ENCODE results near the gene KCNJ9.
"Not testable (repeated sequence)": the region's sequence is repeated elsewhere in the genome, so short reads cannot be mapped to it uniquely, and the experiment has no call there.

The KCNJ9 gene

GRCh38 chr1:160103658-160104408, 22.5 kb downstream of the KCNJ9 start:
- DNase-seq (ENCODE audit: low spot score) = no peak

DNA sequence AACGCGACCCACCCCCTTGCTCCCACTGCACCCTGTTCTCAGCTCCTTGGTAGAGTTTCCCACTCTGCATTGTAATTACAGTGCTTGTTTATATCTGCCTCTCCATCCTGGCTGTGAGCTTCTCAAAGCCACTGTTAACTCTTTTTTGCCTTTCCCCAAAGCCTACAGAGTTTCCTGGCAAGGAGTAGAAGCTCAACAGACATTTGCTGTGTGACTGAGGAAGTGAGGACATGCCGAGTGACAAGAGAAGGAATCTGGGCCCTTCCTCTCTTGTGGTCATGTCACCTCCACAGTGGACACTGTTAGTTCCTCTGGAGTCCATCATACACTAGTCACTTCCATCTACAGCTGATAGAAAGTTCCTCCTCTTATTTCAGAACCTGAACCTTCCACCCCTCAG, 23.1 kb downstream of the KCNJ9 start:
- no peak for DNase-seq (ENCODE audit: low spot score)

DNA sequence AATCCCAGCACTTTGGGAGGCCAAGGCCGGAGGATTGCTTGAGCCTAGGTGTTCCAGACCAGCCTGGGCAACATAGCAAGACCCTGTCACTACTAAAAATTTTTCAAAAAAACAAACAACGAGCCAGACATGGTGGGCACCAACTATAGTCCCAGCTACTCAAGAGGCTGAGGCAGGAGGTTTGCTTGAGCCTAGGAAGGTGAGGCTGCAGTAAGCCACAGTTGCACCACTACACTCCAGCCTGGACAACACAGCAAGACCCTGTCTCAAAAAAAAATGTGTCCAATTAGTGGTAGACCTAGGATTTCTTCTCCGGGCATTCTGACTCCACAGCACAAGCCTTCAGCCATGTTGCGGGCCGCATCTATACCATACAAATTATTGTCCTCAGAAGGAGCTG, 23.8 kb downstream of the KCNJ9 start:
- DNase-seq (ENCODE audit: low spot score) = no peak

DNA sequence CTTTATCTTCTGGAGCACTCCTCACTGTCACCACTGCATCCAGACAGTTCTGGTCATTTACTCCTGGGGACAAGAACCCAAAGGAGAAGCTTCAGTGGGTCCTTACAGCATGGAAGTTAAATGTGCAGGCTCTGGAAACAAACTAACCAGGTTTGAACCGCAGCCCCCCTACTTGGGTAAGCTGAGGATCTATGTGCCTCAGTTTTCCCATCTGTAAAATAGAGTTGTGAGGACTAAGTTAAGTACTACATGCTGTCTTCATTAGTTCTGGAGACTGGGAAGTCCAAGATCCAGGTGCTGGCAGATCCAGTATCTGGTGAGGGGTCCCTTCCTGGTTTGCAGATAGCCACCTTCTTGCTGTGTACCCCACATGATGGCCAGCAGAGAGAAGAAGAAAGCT, 26.2 kb downstream of the KCNJ9 start:
- no peak for DNase-seq (ENCODE audit: low spot score)

- DNase-seq (ENCODE audit: low spot score) = no peak
Measured at GRCh38 chr1:160108888-160109662, 27.7 kb downstream of the KCNJ9 start.

- no peak for DNase-seq (ENCODE audit: low spot score)
Measured at GRCh38 chr1:160109686-160110085, 28.3 kb downstream of the KCNJ9 start.

DNA sequence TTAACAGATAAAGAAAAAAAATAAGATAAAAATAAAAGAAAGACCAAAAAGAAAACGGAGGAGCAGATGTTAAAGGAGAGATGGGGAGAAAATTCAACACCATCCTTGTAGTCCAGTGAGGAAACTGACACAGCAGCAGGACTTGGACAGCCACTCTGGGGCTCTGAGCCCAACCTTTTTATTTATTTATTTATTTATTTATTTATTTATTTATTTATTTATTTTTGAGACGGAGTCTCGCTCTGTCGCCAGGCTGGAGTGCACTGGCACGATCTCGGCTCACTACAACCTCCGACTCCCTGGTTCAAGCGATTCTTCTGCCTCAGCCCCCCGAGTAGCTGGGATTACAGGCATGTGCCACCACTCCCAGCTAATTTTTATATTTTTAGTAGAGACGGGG, 30.1 kb downstream of the KCNJ9 start:
- DNase-seq (ENCODE audit: low spot score) = not testable (repeated sequence)

GRCh38 chr1:160112357-160112756, 31.0 kb downstream of the KCNJ9 start:
- no peak for DNase-seq (ENCODE audit: low spot score)

GRCh38 chr1:160113407-160113806, 32.1 kb downstream of the KCNJ9 start:
- no peak for DNase-seq (ENCODE audit: low spot score)

- no peak for DNase-seq (ENCODE audit: low spot score)
Measured at GRCh38 chr1:160114085-160114484, 32.7 kb downstream of the KCNJ9 start.

GRCh38 chr1:160115545-160116282, 34.4 kb downstream of the KCNJ9 start, which contains the start of gene ATP1A2:
ATP1A2 (plus strand) TSS chr1:160115759; CDS start chr1:160115862, 103 bp downstream.
- DNase-seq (ENCODE audit: low spot score) = no peak

DNA sequence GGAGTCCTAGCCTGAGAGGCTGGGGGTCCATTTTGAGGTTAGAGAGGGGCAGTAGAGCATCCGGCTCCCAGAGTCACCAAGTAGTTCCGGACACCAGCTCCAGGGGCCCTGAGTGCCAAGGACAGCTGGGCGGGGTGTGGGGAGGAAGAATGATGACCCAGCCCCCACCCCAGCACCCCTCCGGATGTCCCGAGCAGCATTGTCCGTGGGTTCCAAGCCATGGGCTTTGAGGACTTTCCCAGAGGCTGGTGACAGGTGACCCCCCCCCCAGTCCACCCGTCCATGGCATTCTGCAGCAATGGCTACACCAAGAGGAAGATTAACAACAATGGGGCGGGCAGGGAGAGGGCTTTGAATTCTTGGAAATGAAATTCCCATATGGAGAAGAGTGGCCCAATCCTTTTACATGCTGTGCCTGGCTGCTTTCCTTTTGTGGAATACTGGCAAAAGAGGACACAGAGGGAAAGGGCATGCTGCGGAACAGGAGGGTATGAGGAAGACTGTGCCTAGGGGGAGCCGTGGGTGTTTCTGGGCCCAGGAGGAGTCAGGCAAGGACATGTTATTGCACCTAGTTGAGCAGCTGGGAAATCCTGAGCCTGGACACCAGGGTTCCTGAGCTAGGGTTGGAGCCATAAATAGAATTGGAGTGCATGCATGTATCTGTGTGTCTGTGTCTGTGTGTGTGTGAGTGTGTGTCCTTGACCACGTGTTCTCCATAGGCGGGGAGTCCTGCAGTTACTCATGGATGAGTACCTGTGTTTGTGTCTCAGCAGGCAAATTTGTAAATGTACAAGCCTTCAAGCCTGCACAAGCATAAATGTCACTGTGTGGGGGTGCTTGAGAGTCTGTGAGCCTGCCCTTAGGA, 35.2 kb downstream of the KCNJ9 start:
- DNase-seq (ENCODE audit: low spot score) = no peak

DNA sequence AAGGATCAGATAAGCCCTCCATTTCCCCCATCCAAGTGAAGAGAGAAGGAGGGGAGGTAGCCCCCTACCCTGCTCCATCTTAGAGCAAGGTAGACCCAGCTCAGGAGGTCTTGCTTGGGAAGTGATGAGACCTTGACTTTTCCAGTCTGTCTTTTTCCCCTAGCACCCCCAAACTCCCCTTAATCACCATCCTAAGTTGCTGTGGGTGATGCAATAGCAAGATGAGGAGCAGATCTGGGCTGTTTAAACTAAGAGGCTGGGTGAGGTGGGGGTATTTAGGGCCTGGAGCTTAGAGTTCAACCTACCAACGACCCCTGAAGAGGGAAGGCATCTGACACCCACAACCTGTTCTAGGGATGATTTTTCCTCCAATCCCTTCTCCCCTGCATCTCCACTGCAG, 36.0 kb downstream of the KCNJ9 start:
- DNase-seq (ENCODE audit: low spot score) = no peak

DNA sequence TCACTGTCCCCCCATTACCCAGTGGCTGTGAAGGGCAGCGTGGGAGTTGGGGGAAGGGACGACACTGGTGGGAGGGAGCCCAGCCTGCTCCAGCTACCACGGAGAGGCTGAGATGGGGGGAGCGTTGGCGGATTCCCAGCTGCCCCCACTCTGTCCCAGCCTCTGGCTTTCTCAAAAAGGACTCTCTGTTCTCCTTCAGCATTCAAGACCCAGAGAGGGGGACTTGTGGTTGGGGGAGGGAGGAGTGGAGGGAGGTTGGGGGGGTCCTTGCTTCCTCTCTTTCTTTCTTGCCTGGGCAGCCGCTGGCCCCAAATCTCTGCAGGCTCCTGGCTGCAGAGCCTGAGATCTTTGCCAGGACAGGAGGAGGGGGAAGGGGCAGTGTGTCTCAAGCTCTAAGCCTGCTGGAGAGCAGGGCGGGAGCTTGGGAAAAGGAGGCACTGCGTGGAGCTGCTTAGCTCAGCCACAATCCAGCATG, 36.4 kb downstream of the KCNJ9 start:
- DNase-seq (ENCODE audit: low spot score) = no peak

GRCh38 chr1:160118928-160119327, 37.6 kb downstream of the KCNJ9 start:
- no peak for DNase-seq (ENCODE audit: low spot score)

DNA sequence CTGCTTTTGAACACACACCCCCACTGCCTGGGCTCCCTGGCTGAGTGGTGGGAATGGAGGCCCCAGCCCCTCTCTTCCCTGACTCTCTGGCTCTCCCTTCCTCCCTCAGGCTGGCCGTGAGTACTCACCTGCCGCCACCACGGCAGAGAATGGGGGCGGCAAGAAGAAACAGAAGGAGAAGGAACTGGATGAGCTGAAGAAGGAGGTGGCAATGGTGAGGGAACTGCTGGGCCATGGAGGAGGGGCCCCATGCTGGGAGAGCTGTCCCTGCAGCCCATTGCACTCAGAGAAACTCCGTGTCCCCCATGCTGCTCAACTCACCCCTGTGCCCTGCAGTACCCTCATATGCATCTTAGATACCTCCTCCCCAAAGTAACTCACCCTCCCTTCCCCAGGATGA, 39.5 kb downstream of the KCNJ9 start:
- no peak for DNase-seq (ENCODE audit: low spot score)

DNA sequence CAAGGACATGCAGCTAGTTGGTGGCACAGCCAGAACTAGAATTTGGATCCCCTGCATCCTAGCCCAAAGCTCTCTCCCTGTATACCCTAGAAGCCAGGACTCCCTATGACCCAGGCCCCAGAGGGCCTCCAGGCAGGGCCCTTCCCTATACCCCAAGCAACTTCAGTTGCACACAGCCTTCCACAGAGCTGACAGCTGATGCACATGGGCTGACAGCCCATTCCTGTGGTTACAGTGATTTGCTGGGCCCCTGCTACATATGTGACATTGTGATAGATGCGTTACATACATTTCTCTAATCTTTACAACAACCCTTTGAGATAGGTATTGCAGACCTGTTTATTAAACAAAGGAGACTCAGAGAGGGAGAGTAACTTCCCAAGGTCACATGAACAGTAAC, 40.0 kb downstream of the KCNJ9 start:
- DNase-seq (ENCODE audit: low spot score) = no peak

- DNase-seq (ENCODE audit: low spot score) = no peak
Measured at GRCh38 chr1:160122978-160123495, 41.7 kb downstream of the KCNJ9 start.

DNA sequence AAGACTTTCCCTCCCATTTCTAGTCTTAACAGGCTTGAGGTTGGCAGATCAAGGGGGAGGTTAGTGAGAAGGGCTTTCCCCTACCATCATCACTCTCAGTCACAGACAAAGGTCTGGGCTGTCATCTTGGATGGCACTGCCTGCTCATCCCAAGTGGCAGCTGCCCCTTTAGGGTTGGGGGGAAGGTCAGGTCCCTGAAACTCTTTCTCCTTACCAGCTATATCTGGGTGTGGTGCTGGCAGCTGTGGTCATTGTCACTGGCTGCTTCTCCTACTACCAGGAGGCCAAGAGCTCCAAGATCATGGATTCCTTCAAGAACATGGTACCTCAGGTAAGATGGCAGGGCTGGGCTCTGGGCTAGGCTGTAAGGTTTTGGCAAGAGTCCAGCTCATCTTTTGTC, 42.4 kb downstream of the KCNJ9 start:
- DNase-seq (ENCODE audit: low spot score) = no peak

- peak; percentile 85 for DNase-seq (ENCODE audit: low spot score)
Measured at GRCh38 chr1:160124705-160125478, 43.6 kb downstream of the KCNJ9 start.

- DNase-seq (ENCODE audit: low spot score) = no peak
Measured at GRCh38 chr1:160125746-160126145, 44.4 kb downstream of the KCNJ9 start.

All from LoVo (cell line).